ENCODE results near the gene HTATIP2.
A peak's percentile ranks its signal among the peaks of the same experiment; 100 is the strongest.
"Not testable (repeated sequence)": the region's sequence is repeated elsewhere in the genome, so short reads cannot be mapped to it uniquely, and the experiment has no call there.

HTATIP2 gene

DNA sequence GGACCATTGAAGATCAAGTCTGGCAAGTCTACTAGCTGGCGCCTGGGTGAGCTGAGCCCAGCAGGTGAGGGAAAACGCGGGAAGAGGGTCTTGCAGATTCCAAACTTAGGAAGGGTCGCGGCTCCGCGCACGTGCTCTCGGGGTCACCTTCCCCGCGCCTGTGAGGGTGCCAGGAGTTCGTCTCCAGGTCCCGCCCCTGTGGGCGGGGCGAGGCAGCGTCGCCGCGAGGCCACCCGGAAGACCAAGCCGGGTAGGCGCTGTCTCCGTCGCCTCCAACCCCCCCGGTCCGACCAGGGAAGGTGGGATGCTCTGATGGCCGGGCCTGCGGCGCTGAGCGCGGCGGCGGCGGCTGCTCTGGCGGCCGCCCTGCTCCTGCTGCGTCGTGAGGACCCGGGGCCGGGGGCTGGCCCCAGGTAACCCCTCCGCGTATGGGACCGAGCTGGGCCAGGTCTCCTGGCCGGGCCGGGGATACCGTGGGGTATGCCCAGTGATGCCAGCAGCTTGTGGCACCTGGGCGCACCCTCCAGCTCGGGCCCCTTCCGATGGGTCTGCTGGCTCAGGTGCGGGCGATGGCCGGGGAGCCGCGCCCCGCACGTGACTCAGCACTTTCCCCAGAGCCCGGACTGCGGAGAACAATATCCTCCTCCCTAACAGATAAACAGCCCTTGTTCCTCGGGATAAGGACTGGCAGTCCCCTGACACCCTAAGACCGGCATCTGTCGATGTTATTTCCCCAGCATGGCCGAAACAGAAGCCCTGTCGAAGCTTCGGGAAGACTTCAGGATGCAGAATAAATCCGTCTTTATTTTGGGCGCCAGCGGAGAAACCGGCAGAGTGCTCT is at the start of gene HTATIP2:
Gene HTATIP2 (plus strand): TSS at position 215 of the 841 bp plus-strand sequence. CDS start 524 bp downstream, at position 739.
- peak; percentile 24 to 70 (median 46) for DNase-seq (ENCODE audit: low read depth in 2 of 3, low spot score in 1 of 3)

DNA sequence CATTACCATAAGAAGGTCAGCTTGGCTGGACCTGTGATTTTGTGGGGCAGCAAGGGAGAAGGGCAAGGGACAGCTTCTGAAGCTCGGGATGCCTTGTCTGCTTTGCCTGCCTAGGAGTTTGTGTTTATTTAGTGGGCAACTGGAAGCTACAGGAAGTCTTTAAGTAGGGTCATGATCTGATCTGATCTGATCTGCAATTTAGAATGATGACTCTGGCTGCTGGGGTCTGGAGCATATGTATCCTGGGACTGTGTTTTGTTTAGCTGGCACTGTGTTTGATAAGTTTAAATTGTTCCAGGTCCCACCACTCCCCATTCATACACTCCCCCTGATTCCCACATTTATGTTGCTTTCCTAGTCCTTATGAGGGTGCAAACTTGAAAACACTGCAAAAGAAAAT is 47.7 kb upstream of the HTATIP2 start:
- DNase-seq (ENCODE audit: low read depth in 2 of 3, low spot score in 1 of 3), result no peak

- DNase-seq (ENCODE audit: low read depth in 2 of 3, low spot score in 1 of 3), result no peak
These were observed 42.3 kb upstream of the HTATIP2 start for GRCh38 chr11:20321177-20321576.

DNA sequence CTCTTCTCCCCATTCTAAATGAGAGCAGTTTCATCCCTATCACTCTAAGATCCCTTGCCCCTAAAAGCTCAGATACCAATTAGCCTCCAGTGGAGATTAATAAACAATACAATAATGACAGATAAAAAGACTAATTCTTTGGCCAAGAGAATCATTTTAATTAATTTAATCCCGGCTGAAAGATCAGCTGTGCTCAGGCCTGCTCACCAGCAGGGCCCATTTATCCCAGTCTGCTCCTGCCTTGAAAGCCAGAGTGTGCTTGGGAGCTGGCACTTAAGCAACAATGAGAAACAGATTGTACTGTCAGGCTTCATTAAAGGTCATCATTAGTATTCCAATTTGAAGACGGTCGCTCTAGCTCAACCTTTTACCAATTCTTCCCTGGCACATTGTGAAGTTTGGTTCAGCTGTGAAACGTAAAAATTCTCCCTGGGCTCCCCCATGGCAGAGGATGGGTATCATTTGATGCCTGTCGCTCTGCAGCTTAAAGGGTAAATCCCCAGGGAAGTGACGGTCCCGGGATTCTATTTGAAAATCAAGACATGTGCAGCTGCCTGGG is 36.1 kb upstream of the HTATIP2 start:
- no peak for DNase-seq (ENCODE audit: low read depth in 2 of 3, low spot score in 1 of 3)

DNA sequence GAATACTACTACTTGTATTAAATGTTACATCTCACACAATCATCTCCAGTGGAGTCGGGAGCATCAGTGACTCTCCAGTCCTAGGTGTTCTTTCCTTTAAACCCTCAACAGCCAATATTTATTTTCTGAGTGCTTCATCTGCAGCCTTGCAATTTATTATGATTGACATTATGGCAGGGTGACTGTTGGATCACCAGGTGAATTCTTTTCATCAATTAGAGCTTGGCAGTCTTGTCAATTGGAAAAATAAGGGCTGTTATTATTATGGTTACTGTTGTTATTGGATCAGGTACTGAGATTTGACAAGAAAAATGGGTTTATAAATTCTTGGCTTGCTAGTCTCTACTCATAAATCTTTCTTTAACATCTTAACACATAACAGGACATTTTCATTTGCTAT is 27.5 kb upstream of the HTATIP2 start:
- no peak for DNase-seq (ENCODE audit: low read depth in 2 of 3, low spot score in 1 of 3)

- DNase-seq (ENCODE audit: low read depth in 2 of 3, low spot score in 1 of 3), result no peak
These were observed 25.9 kb upstream of the HTATIP2 start for GRCh38 chr11:20337526-20338154.

DNA sequence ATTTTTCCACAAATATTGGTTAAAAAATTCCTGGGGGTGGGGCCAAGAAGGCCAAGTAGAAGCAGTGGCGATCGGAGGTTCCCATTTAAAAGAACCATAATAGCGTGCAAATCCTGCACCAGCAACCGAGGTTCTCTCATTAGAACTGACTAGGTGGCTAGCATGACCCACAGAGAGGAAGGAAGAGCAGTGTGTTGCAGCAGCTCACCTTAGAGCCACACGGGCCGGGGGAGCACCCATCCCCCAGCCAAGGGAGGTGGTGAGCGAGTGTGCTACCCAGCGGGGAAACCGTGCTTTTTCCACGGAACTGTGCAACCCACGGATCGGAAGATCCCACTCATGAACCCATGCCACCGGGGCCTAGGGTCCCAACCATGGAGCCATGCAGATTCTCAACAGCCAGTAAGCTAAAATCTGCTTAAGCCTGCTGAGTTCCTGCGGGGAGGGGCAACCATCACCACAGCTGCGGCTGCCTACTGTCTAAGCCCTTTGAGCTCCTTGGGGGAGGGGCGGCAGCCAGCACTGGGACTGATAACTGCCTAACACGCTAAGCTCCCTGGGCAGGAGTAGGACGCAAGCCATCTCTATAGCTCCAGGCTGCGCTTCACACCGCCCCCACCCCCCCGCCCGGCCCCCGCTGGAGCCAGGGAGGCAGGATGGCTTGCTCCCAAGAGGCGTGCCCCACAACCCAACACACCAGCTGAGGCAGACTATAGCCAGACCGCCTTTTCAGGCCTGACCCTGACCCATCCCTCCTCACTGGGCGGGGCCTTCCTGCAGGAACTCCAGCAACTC is 21.0 kb upstream of the HTATIP2 start:
- DNase-seq (ENCODE audit: low read depth in 2 of 3, low spot score in 1 of 3), result no peak

DNA sequence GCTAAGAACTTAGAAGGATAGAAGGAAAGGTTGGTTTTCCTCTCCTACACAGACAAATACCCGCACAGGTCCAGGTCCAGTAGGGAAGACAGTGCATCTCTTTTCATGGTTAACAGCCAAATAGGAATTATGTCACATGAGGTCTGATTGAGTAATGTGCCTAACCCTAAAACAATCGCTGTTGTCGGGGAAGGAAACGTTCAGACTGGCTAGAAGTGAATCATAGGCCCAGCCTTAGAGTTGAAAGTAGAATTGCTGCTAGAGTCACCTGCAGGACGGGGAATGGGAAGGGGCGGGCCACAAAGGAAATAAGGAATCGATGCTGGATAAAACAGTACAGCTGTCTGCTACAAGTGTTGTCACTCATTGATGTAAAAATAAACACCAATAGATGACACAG is 12.4 kb upstream of the HTATIP2 start:
- no peak for DNase-seq (ENCODE audit: low read depth in 2 of 3, low spot score in 1 of 3)

DNA sequence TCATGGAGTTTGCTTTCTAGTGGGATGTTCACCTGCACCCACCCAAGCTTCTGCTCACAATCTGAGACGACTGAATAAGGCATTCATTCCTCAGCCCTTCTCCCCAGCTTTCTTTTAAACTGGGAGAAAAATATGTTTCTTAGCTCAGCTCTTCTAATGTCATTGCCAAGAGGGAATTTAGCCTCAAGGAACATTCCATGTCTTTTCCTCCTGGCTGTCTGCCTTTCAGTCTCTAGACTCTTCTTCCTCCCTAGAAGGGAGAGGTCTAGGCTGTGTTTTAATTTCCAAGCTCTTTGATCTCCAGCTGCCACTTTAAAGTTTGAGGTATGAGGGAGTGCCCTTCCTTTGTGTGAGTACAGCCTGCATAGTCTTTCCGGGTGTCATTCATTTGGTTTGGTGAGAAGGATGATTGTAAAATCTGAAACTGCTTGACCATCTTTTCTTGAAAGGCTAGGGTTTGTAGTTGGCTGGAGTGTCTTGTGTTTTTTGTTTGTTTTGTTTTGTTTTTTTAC is 11.7 kb upstream of the HTATIP2 start:
- no peak for DNase-seq (ENCODE audit: low read depth in 2 of 3, low spot score in 1 of 3)

DNA sequence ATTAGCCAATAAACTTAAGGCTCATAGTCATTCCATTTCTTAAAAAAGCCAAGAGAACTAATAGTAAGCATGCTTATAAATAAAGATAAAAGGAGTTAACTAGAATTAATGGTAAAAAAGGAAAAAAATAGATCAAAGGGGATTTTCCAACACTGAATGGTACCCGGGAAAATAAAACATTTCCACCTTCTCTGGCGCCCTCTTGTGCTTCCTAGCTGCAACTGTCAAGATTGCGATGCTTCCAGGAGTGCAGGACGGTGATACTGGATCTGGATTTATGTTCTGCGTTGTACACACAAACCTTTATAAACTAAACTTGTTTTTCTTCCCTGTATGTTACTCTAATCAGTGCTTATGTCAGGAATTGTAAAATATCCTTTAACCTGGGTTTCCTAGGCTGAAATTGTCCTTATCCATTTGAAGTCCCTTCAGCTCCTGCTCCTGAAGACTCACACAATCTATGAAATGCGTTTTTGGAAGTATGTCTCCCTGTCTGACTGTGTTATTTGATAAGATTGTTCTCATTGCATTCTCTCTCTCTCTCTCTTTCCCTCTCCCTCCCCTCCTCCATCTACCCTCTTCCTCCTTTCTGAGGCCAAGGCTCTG is 9.6 kb upstream of the HTATIP2 start:
- DNase-seq (ENCODE audit: low read depth in 2 of 3, low spot score in 1 of 3), result peak in 1 of 3 donors; percentile 5

GRCh38 chr11:20355221-20356219 is 8.0 kb upstream of the HTATIP2 start:
- peak in 1 of 3 donors; percentile 8 for DNase-seq (ENCODE audit: low read depth in 2 of 3, low spot score in 1 of 3)

DNA sequence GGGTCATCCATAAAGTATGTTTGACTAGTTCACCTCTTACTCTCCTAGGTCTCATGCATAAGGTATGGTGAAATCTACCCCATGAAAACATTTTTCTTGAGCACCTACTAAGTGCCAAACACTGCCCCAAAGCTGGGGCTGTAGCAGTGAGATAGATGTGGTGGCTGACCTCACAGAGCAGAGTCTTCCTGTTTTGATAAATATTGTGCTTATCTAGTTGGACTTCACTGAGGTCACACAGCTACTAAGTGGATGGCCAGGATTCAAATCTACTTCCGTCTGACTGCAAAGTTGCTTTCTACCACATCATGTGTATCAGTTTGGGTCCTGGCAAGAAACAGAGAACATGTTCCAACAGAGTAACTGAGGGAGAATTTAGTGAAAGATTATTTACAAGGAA is 6.4 kb upstream of the HTATIP2 start:
- DNase-seq (ENCODE audit: low read depth in 2 of 3, low spot score in 1 of 3), result no peak

- DNase-seq (ENCODE audit: low read depth in 2 of 3, low spot score in 1 of 3), result peak in 1 of 3 donors; percentile 3
These were observed 2.9 kb upstream of the HTATIP2 start for GRCh38 chr11:20360650-20361049.

DNA sequence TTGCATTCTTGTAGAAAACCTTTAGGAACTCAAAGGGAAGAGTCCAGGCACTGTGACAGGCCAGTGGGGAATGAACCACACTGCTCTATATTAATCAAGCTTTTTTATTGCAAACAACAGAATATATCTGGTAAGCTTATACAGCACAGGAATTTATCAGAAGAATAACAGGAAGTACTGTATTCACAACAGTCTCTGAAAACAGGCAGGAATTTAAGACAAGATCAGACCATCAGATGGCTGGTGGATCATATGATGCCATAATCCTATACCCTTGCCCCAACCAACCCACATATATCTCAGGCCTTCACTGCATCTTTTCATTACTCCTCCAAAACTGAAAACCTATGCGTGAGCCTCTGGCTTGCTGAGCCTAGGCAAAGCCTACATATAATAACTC is 1.0 kb upstream of the HTATIP2 start:
- no peak for DNase-seq (ENCODE audit: low read depth in 2 of 3, low spot score in 1 of 3)

- DNase-seq (ENCODE audit: low read depth in 2 of 3, low spot score in 1 of 3), result no peak
These were observed 390 bp upstream of the HTATIP2 start for GRCh38 chr11:20363149-20363499.

GRCh38 chr11:20364341-20364792 is 853 bp downstream of the HTATIP2 start:
- no peak for DNase-seq (ENCODE audit: low read depth in 2 of 3, low spot score in 1 of 3)

- not testable (repeated sequence) for DNase-seq (ENCODE audit: low read depth in 2 of 3, low spot score in 1 of 3)
These were observed 2.0 kb downstream of the HTATIP2 start for GRCh38 chr11:20365465-20365864.

DNA sequence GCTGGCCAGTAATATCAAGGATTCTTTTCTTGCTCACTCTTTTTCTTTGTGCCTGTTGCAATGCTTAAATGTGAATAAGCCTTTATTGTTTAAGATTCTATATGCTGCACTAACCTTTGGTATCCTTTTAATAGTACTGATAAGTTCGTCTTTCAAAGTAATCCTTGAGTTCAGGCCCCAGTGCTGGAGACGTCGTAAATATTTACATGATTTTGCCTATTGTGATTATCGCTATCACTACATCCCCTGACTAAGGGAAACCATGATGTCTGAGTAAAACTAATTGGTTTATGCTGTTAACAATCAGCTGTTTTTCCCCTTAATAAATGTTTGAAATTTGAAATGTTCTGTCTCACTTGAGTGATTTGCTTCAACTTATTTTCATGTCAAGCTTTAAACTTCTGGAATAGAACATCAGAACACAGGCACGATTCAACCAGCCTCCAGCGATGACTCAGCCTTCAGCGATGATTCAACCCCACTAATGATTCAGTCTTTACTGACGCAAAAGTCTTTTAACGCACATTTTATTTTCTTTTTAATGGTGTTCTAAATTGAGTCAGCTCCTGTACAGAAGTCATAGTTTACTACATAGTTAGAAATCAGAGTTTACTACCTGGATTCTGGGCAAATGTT is 3.9 kb downstream of the HTATIP2 start:
- peak; percentile 41 to 58 (median 44) for DNase-seq (ENCODE audit: low read depth in 2 of 3, low spot score in 1 of 3)

- DNase-seq (ENCODE audit: low read depth in 2 of 3, low spot score in 1 of 3), result no peak
These were observed 4.9 kb downstream of the HTATIP2 start for GRCh38 chr11:20368438-20368837.
